ENCODE data around the gene NME5.

DNA sequence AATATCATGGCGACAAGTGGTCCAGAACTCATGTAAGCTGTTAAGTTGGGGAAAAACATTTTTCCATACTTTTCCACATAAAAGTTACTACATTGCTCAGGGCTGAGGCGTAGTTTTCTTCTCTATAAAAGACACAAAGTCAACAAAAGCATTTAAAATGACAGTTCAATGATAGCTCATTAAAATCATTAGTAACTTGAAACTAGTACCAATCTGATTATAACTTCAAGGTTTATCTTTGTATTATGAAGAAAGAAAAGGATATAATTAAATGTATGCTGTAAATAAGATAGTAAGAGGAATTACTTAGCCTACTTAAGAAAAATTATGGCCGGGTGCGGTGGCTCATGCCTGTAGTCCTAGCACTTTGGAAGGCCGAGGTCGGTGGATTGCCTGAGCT is 9.9 kb downstream of the NME5 start:
- TF ChIP-seq, protein P1, sequence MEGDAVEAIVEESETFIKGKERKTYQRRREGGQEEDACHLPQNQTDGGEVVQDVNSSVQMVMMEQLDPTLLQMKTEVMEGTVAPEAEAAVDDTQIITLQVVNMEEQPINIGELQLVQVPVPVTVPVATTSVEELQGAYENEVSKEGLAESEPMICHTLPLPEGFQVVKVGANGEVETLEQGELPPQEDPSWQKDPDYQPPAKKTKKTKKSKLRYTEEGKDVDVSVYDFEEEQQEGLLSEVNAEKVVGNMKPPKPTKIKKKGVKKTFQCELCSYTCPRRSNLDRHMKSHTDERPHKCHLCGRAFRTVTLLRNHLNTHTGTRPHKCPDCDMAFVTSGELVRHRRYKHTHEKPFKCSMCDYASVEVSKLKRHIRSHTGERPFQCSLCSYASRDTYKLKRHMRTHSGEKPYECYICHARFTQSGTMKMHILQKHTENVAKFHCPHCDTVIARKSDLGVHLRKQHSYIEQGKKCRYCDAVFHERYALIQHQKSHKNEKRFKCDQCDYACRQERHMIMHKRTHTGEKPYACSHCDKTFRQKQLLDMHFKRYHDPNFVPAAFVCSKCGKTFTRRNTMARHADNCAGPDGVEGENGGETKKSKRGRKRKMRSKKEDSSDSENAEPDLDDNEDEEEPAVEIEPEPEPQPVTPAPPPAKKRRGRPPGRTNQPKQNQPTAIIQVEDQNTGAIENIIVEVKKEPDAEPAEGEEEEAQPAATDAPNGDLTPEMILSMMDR (IDR thresholded peaks at IDR 0.05), result no peak
- no peak for TF ChIP-seq EP300 (IDR thresholded peaks at IDR 0.05)

Measured in sigmoid colon (tissue), 4 donors.